Left hindlimb (tissue), 1 donor: ENCODE data around the gene CFAP74.

Experiments used
- DNase-seq: peaks from one replicate; pipeline ENCODE4 v3.0.0-alpha.2; 2018

CFAP74 gene

DNA sequence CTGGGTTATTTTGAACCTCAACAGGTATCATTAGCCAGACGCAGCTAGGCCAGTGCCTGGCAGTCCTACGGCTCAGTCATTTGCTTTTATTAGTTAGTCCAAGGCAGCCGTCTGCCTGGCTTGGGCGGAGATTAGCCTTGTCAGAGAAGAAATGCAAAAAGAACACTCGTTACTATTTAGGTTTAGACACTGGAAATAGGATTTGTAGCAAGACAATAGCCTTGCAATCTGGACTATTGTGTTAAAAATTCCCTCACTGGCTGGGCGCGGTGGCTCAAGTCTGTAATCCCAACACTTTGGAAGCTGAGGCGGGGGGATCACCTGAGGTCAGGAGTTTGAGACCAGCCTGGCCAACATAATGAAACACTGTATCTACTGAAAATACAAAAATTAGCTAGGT lies 35.7 kb upstream of the CFAP74 start:
- no peak for DNase-seq

DNA sequence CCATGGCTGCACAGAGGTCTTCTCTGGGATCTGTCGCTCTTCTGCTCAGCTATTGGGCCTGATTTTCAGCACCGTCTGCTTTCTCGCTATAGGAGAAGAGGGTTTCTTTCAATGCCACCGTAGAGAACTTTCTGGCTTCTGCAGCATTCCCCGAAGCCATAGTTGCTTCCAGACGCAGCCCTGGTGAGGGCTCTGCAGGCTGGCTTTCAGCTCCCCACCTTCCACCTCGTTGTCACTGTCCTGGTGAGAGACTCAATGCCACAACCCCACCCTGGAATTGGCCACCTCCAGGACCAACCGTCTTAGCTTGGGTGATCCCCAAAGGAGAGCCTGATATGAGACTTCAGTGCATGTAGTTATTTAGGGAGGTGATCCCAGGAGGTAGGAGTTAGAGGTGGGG lies 34.6 kb upstream of the CFAP74 start:
- DNase-seq: no peak

- DNase-seq: no peak
These were observed 33.9 kb upstream of the CFAP74 start for GRCh38 chr1:2037314-2037979.

DNA sequence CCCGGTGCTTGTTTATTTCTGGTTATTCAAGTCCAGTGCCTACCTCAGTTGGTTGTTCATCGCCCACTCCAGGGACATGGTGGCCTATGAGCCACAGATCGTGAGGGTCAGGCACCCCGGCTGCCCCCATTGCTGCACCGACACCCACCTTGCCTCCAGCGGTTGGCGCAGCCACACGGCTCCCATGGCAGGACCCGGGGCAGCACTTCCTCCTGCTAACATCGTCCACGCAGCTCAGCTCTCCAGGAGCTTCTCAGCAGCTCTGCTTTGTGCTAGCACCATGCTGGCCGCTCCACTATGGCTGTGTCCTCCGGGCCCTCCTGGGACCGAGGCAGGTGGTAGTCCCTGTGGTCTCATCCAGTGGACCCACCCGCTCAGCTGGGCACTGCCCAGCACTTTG lies 32.7 kb upstream of the CFAP74 start:
- no peak for DNase-seq

GRCh38 chr1:2033165-2033564 lies 29.6 kb upstream of the CFAP74 start:
- DNase-seq: no peak

GRCh38 chr1:2032737-2033136 lies 29.2 kb upstream of the CFAP74 start:
- no peak for DNase-seq

DNA sequence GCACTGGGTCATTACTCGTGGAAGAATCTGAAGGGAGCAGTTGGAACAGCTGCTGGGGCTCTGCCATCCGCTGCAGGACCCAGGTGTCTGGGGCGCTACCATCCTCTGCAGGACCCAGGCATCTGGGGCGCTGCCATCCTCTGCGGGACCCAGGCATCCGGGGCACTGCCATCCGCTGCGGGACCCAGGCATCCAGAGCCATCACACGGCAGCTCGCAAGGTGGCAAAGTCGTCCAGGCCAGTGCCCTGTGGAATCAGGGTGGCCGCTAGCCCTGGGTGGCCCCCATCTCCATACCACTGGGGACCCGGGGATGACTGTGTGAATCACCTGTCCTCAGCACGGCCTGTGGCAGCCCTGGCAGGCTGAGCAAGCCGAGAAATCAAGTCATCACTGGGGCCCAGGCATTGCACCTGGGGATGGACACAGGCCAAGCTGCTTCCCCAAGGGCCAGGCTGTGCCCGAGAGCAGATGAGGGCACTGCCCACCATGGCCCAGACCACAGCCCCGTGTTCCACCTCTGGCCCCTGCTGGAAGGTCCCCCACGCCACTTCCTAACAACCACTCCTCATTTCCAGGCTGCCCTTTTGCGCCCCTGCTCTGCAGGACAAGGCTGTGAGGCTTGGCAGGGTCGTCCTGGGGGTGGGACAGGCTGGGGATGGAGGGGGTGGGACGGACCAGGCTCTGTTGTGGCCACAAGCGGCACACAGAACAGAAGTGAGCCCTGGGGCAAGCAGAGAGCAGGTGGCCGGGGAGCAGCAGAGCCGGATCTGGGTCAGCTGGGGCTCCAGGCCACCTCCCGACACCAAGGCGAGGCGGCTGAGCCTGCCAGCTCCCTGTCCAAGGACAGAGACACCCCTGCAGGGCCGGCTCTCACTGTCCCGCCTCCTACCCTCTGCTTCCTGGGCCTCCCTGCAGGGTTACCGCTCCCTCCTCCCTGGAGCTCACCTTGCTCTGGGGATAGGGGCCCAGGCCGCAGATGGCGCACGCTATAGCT lies 28.3 kb upstream of the CFAP74 start:
- no peak for DNase-seq

GRCh38 chr1:2030076-2030871 lies 26.7 kb upstream of the CFAP74 start:
- DNase-seq: no peak

DNA sequence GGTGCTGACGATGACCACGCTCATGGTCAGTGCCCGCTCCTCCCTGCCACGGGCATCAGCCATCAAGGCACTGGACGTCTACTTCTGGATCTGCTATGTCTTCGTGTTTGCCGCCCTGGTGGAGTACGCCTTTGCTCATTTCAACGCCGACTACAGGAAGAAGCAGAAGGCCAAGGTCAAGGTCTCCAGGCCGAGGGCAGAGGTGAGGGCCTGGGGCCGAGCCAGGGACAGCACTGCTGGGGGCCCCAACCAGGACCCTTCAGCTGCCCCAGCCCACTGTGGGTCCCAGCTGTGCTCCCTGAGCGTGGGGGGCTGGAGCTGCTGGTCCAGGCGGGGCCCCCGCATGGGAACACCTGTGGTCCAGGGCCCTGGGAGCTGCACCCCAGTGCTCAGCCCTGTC lies 26.0 kb upstream of the CFAP74 start:
- DNase-seq: no peak

- DNase-seq: no peak
These were observed 25.4 kb upstream of the CFAP74 start for GRCh38 chr1:2028870-2029560.

GRCh38 chr1:2027961-2028583 lies 24.5 kb upstream of the CFAP74 start:
- no peak for DNase-seq

DNA sequence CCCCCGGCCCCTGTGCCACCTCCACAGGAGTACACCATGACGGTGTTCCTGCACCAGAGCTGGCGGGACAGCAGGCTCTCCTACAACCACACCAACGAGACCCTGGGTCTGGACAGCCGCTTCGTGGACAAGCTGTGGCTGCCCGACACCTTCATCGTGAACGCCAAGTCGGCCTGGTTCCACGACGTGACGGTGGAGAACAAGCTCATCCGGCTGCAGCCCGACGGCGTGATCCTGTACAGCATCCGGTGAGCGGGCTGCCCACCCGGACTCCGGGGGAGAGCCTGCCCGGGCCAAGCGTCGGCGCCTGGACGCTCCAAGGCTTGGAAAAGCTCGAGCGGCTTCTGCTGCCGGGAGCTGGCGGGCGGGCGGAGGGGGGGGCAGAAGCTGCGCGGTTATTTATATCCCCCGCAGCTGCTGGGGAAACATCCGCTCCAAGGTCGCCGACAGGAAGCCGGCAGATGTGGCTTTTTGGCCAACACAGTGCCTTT lies 21.9 kb upstream of the CFAP74 start:
- peak; percentile 65 for DNase-seq

DNA sequence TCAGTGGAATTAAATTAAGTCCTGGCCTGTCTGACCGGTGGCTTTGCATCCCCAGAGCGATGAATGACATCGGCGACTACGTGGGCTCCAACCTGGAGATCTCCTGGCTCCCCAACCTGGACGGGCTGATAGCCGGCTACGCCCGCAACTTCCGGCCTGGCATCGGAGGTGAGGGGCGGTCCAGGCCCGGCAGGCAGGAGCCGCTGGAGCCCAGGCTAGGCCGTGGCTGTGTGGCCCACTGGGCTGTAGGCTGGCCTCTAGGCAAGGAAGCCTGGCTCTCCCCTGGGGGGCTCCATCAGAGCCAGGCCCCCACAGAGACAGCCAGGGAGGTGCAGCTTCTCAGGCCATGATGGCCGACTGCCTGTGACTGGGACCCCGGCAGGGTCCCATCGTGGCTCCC lies 21.3 kb upstream of the CFAP74 start:
- no peak for DNase-seq

DNA sequence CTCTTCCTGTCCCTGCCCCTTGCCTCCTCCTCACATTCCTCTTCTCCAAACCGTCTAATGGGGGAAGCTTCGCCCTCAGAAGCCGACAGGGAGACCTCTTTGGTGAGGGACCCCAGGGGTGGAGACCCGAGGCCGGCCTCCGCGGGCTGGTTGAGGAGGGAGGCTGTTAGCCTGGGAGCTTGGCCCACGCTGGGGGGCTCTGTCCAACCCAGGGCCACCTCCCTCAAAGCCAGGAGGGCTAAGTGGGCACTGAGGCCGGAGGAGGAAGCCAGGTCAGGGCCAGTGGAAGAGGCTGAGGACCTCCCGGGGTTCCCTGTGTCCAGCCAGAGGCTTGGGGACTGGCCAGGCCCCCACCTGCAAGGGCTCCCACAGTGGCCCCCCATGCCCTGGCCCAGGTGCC lies 20.9 kb upstream of the CFAP74 start:
- DNase-seq: no peak

- no peak for DNase-seq
These were observed 19.6 kb upstream of the CFAP74 start for GRCh38 chr1:2023187-2023586.

DNA sequence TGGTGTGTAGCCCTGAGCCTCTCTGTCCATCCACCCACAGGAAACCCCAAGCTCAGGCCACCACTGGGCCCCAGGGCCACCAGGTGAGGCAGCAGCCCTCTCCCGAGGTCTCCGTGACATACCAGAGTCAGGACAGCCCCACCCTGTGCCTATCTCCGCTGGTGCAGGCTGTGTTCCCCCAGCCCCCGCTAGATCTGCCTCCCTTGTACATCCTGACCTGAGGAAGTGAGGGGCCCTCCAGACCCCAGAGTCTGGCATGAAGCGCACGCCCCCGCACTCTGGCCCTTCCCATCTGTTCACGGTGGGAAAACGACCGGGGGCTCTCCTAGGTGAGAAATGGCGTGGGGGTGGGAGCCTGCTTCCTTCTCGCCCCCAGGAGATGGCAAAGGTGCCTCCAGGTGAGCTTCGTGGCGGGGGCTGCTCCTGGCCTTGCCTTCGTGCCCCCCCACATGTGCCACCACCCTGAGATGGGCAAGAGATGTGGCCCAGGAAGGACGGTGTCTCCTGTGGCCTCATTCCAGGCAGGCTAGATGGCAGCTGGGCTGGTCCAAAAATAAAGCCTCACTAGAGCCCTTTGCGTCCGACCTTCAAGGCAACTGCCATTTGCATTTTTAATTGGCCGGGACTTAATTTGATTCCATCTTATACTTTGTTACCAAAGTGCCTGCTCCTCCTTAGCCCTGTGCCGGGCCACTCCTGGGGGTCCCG lies 18.6 kb upstream of the CFAP74 start:
- peak; percentile 17 for DNase-seq

DNA sequence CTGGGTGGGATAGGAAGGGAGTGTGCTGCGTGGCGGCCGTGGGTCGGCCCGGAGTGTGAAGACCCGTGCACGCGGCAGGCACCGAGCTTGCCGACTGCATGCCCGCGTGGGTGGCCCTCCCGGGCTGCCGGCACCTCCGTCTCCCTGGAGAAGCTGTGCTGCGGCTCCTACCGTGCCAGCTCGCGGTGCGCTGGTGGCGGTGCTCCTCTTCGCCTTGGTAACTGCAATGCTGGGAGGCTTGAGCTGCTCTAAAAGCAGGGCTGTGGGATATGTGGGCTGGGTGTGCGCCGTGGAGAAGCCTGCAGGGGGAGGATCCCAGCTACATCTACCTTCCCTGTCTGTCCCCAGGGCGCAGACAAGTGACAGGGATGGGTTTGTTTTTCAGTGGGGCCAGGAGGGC lies 18.0 kb upstream of the CFAP74 start:
- DNase-seq: peak; percentile 20

DNA sequence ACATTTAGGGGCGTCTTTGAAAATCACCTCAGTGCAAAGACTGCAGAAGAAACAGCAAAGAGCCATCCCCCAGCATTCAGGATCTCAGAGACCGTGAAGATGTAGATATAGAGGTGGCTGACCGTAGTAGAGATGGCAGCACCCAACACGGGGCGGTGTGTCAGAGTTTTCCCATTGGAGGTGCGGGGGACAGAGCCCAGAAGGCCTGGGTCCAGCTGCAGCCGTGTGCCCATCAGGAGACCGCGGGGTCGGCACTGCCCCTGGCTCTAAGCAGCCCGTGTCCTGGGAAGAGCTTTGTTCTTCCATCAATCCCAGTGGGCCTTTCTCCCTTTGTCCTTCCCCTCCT lies 16.7 kb upstream of the CFAP74 start:
- DNase-seq: peak; percentile 16

DNA sequence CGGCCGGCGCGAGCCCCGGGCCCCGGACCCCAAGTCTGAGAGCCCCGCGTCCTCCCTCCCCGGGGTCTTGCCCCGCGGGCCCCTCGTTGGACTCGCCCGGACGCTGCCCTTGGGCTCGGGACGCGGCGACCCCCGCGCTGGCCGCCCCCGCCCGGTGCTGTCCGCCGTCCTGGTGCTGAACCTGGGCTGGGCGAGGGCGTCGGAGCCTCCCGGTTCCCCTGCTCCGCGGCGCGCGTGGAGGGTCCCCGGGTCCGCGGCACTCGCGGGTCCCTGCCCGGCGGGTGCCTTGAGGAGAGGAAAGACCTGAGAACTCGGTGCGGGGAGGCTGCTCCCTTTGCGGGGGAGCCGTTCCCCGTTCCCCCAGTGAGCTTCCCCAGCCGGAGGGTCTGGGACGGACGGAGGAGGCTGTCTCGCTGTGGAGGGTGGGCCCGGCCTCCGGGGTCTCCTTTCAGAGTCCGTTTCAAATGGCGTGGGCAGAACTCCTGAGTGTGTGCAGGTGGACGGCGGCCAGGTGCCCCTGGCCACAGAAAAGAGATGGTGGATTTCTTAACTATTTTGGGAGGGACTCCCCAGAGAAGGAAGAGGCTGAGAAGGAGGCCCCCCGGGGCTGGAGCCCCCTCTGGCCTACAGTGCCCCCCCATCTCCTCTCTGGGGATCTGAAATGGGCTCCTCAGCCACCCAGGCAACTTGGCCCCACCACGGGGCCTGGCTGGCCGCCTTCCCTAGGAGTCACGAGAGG lies 16.2 kb upstream of the CFAP74 start:
- DNase-seq: peak; percentile 57

DNA sequence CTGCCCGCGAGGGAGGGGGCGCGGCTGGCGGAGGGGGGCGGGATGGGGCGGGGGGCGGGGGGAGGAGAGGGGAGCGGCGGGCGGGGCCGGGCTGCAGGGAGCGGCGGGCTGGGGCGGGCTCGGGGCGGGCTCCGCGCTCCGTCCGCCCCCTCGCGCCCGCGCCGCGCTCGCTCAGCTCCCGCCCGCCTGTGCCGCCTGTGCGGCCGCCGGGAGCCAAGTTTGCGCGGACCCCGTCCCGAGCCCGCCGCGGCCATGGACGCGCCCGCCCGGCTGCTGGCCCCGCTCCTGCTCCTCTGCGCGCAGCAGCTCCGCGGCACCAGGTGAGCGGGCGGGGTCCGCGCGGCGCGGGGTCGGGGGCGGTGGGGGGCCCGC lies 15.6 kb upstream of the CFAP74 start, which contains the start of gene GABRD:
Gene GABRD (plus strand): TSS at position 174 of the 372 bp plus-strand sequence. CDS start 79 bp downstream, at position 253.
- peak; percentile 32 for DNase-seq
